Measurements from ENCODE around the gene GRIK3.

GRIK3 gene

GRCh38 chr1:36981771-36982622, 52.3 kb downstream of the GRIK3 start:
- no peak for DNase-seq (ENCODE audit: low read depth in 2 of 2)

GRCh38 chr1:36981126-36981525, 53.2 kb downstream of the GRIK3 start:
- DNase-seq (ENCODE audit: low read depth in 2 of 2) = no peak

- no peak for DNase-seq (ENCODE audit: low read depth in 2 of 2)
Measured at GRCh38 chr1:36977731-36978406, 56.4 kb downstream of the GRIK3 start.

- no peak for DNase-seq (ENCODE audit: low read depth in 2 of 2)
Measured at GRCh38 chr1:36975642-36976041, 58.7 kb downstream of the GRIK3 start.

GRCh38 chr1:36973056-36973455, 61.3 kb downstream of the GRIK3 start:
- no peak for DNase-seq (ENCODE audit: low read depth in 2 of 2)

GRCh38 chr1:36971852-36972618, 62.3 kb downstream of the GRIK3 start:
- no peak for DNase-seq (ENCODE audit: low read depth in 2 of 2)

- no peak for DNase-seq (ENCODE audit: low read depth in 2 of 2)
Measured at GRCh38 chr1:36968730-36969129, 65.6 kb downstream of the GRIK3 start.

GRCh38 chr1:36966242-36966641, 68.1 kb downstream of the GRIK3 start:
- no peak for DNase-seq (ENCODE audit: low read depth in 2 of 2)

- no peak for DNase-seq (ENCODE audit: low read depth in 2 of 2)
Measured at GRCh38 chr1:36965275-36966159, 68.8 kb downstream of the GRIK3 start.

GRCh38 chr1:36964830-36965229, 69.5 kb downstream of the GRIK3 start:
- DNase-seq (ENCODE audit: low read depth in 2 of 2) = no peak

GRCh38 chr1:36963006-36963405, 71.3 kb downstream of the GRIK3 start:
- DNase-seq (ENCODE audit: low read depth in 2 of 2) = no peak

- DNase-seq (ENCODE audit: low read depth in 2 of 2) = no peak
Measured at GRCh38 chr1:36961062-36961615, 73.2 kb downstream of the GRIK3 start.

- no peak for DNase-seq (ENCODE audit: low read depth in 2 of 2)
Measured at GRCh38 chr1:36956570-36956969, 77.7 kb downstream of the GRIK3 start.

GRCh38 chr1:36955016-36955415, 79.3 kb downstream of the GRIK3 start:
- DNase-seq (ENCODE audit: low read depth in 2 of 2) = no peak

GRCh38 chr1:36953061-36953460, 81.3 kb downstream of the GRIK3 start:
- DNase-seq (ENCODE audit: low read depth in 2 of 2) = no peak

GRCh38 chr1:36951761-36952160, 82.6 kb downstream of the GRIK3 start:
- no peak for DNase-seq (ENCODE audit: low read depth in 2 of 2)

- DNase-seq (ENCODE audit: low read depth in 2 of 2) = no peak
Measured at GRCh38 chr1:36951292-36951750, 83.0 kb downstream of the GRIK3 start.

GRCh38 chr1:36950604-36951291, 83.6 kb downstream of the GRIK3 start:
- DNase-seq (ENCODE audit: low read depth in 2 of 2) = no peak

- no peak for DNase-seq (ENCODE audit: low read depth in 2 of 2)
Measured at GRCh38 chr1:36948606-36949005, 85.7 kb downstream of the GRIK3 start.

GRCh38 chr1:36948147-36948546, 86.2 kb downstream of the GRIK3 start:
- DNase-seq (ENCODE audit: low read depth in 2 of 2) = no peak
